ENCODE measurements around the gene MX1.

- TF ChIP-seq CTCF (IDR thresholded peaks at IDR 0.05) (no peak), POLR2A (IDR thresholded peaks at IDR 0.05) (no peak), EP300 (IDR thresholded peaks at IDR 0.05) (no peak), POLR2AphosphoS5 (IDR thresholded peaks at IDR 0.05) (no peak)
These were observed 55.2 kb downstream of the MX1 start for GRCh38 chr21:41481191-41481590.
